GM21723 (cell line): ENCODE data around the gene MR1.

ENCODE experiments used
- ATAC-seq: cut with Tn5 transposase; IDR thresholded peaks from one replicate; pipeline ENCODE4 v1.9.1; 2021; ENCODE audit warnings: mild to moderate bottlenecking, moderate library complexity; ENCODE audit not compliant: unreplicated experiment

MR1 gene

DNA sequence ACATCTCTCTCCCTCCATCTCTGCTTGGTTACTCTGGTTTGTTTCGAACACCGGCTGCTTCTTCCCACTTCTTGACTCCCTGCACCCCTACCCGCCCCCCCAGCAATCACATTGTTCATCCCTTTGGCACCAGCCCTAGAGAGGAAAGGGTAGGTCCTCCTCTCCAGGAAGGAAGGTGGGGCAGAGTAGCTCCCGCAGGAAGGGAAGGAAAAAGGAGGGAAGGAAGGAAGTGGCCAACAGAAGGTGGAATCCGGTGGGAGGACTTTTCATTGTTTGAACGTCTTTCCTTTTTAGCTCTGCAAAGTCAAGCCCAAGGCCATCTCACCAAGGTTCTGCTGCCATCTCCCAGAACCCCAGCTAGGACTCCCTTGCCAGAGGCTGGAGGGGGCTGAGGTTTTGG, 72.7 kb downstream of the MR1 start:
- ATAC-seq: no peak

DNA sequence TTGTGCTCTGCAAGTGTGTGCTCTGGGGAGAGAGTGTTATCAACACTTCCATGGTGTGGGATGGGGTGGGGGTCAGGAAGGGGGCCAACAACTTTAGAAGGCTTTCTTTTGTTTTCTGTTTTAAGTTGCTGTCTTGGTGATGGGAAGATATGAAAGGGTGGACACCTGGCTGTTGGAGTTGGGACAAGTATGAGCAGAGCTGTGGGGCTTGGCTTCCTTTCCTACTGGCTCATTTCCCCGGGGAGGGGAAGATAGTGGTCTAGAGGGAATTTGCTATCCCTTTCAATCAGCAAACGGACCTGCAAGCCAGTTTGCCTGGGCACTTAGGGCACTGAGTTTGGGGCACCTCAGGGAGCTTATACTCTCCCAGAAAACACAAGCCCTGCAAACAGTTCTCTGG, 73.9 kb downstream of the MR1 start:
- no peak for ATAC-seq

DNA sequence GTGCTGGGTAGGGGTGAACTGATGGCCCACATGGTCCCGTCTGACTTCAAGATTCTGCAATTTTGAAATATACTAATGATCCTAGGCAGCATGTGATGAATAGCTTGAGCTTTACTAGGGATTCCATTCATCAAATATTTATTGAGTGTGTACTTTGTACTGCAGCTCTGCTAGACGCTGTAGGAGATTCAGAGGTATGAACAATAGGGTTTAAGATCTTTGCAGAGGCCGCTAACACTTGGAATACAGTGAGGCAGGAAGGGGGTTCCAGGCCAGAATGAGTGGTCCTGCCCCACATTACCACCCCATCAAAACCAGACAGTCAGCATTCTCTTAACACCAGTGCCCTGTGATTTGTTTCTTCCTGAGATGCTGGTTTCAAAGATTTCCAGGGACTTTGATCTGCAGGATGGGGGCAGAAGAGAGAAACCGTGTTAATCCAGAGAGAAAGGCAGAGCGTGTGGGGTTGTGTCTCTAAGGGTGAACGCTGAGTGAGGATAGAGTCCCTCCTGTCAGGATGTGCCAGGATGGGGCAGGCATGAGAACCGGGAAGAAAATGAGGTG, 74.6 kb downstream of the MR1 start:
- no peak for ATAC-seq

DNA sequence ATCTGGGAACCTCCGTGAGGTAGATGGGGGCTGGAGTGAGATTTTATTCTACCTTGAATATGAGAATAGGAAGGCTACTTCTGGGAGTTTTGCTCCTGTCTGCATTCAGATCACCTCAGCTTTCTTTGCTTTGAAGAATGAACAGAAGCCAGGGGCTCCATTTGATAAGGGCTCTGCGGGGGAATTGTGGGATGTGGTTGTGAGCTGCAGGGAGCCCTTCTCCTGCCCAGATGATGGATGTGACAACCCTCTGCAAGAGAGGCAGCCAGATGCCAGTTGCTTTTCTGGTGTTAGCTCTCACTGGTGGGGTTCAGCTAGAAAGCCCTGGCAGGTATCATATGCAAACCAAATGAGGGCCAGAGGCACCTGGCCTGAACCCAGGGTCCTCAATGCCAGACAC, 76.2 kb downstream of the MR1 start:
- ATAC-seq: no peak
